Testis (tissue), 3 donors: ENCODE measurements around the gene KLK12. TPM values are rescaled to one million over a fixed set of nuclear protein-coding genes. Genes with fewer than 3 reads are reported as not detected.

Experiments
- DNase-seq: peaks from one replicate; pipeline ENCODE4 v3.0.0-alpha.2; 2019
- H3K27ac ChIP-seq, 2 donors: fragments of 200-600 bp; sonication (generic); one replicate each; pipeline ENCODE4 v1.5.1; 2019
- H3K27me3 ChIP-seq: fragments of 200-600 bp; sonication (generic); one replicate; pipeline ENCODE4 v1.5.1; 2019
- H3K36me3 ChIP-seq: fragments of 200-600 bp; sonication (generic); one replicate; pipeline ENCODE4 v1.5.1; 2017; ENCODE audit warnings: low read depth; ENCODE audit errors: missing control alignments
- H3K4me1 ChIP-seq: fragments of 200-600 bp; sonication (generic); one replicate; pipeline ENCODE4 v1.5.1; 2019
- H3K4me3 ChIP-seq, 2 donors: fragments of 200-600 bp; sonication (generic); one replicate each; pipeline ENCODE4 v1.5.1; 2017 to 2019
- H3K9me3 ChIP-seq: fragments of 200-600 bp; sonication (generic); one replicate; pipeline ENCODE4 v1.5.1; 2017
- POLR2A ChIP-seq: fragments of 450-650 bp; IDR thresholded peaks from one replicate; pipeline ENCODE4 v1.6.1; 2017; ENCODE audit warnings: antibody characterized with exemption, mild to moderate bottlenecking, moderate library complexity
- WGBS, 2 donors: methylation state at CpG; one replicate each; pipeline ENCODE4 v1.1.5; 2018; 5-methylcytosine and 5-hydroxymethylcytosine counted together
- intact Hi-C: fragments of 100-400 bp; cut with DNase I; formaldehyde crosslinking; loops from one replicate; pipeline ENCODE4 v1.15.1; 2023; ENCODE audit warnings: low total_unique reads
- polyA plus RNA-seq: library from polyadenylated mRNA; stranded (reverse); fragments of 350-450 nt; fragmentation: Illumina TruSeq; extraction: RNeasy Lipid Tissue Mini Kit (QIAGEN cat#74804); gene quantifications from one replicate; pipeline ENCODE4 v1.2.3, GENCODE V29; 2014; ENCODE audit warnings: low read depth, low replicate concordance; ENCODE audit not compliant: insufficient read depth
- total RNA-seq, 2 donors: library from RNA; depleted of rRNA; stranded (reverse); fragments of >200 nt; gene quantifications; one replicate each; pipeline ENCODE4 v1.2.3, GENCODE V29; 2016
- TF ChIP-seq, protein P1 (sequence below), 3 experiments: fragments of 450-650 bp in 2 of 3; fragments of 200-600 bp in 1 of 3; sonication (generic) in 1 of 3; IDR thresholded peaks; one replicate each; pipeline ENCODE4 v1.5.1; 2016 to 2019; ENCODE audit warnings: antibody characterized with exemption in 3 of 3, mild to moderate bottlenecking in 2 of 3, moderate library complexity in 1 of 3

KLK12 gene
- total and polyA plus RNA-seq, 3 donors from 2014 or later = 0.47 to 1.3 TPM; not detected in 1

- Histone ChIP-seq H3K36me3 (no peaks in the 10 kb centered on the region), H3K27me3 (no peaks in the 10 kb centered on the region), H3K27ac (no peak overlapping the region), H3K4me3 (no peak overlapping the region), H3K9me3 (no peaks in the 10 kb centered on the region), H3K4me1 (no peaks in the 10 kb centered on the region)
- WGBS, 2 donors = 78 to 89% methylated on average over 12 of the region's 12 CpGs
- intact Hi-C loops = no loop called here
- TF ChIP-seq POLR2A = no peak
- TF ChIP-seq, protein P1, sequence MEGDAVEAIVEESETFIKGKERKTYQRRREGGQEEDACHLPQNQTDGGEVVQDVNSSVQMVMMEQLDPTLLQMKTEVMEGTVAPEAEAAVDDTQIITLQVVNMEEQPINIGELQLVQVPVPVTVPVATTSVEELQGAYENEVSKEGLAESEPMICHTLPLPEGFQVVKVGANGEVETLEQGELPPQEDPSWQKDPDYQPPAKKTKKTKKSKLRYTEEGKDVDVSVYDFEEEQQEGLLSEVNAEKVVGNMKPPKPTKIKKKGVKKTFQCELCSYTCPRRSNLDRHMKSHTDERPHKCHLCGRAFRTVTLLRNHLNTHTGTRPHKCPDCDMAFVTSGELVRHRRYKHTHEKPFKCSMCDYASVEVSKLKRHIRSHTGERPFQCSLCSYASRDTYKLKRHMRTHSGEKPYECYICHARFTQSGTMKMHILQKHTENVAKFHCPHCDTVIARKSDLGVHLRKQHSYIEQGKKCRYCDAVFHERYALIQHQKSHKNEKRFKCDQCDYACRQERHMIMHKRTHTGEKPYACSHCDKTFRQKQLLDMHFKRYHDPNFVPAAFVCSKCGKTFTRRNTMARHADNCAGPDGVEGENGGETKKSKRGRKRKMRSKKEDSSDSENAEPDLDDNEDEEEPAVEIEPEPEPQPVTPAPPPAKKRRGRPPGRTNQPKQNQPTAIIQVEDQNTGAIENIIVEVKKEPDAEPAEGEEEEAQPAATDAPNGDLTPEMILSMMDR (IDR thresholded peaks at IDR 0.05) = no peak
- no peak for DNase-seq
Measured at GRCh38 chr19:51012661-51013190, 22.1 kb downstream of the KLK12 start.

- intact Hi-C loops = no loop called here
- no peak for DNase-seq
- no peak overlapping the region for H3K27ac ChIP-seq
- H3K36me3 ChIP-seq = no peaks in the 10 kb centered on the region
- no peaks in the 10 kb centered on the region for H3K9me3 ChIP-seq
- no peaks in the 10 kb centered on the region for H3K4me1 ChIP-seq
- TF ChIP-seq POLR2A = no peak
- TF ChIP-seq, protein P1 (IDR thresholded peaks at IDR 0.05) = no peak
- no peak overlapping the region for H3K4me3 ChIP-seq
- WGBS, 2 donors = 79 to 81% methylated on average over 4 of the region's 4 CpGs
- H3K27me3 ChIP-seq = no peaks in the 10 kb centered on the region
Measured at GRCh38 chr19:51010066-51010795, 24.6 kb downstream of the KLK12 start.

- no peaks in the 10 kb centered on the region for H3K4me1 ChIP-seq
- H3K27ac ChIP-seq = no peak overlapping the region
- TF ChIP-seq, protein P1 (IDR thresholded peaks at IDR 0.05) = no peak
- TF ChIP-seq POLR2A = no peak
- no peaks in the 10 kb centered on the region for H3K9me3 ChIP-seq
- H3K27me3 ChIP-seq = no peaks in the 10 kb centered on the region
- no peak overlapping the region for H3K4me3 ChIP-seq
- no peaks in the 10 kb centered on the region for H3K36me3 ChIP-seq
- DNase-seq = no peak
- WGBS, 2 donors = 71 to 78% methylated on average over 17 to 19 of the region's 19 CpGs
- intact Hi-C loops = no loop called here
Measured at GRCh38 chr19:51009061-51009891, 25.5 kb downstream of the KLK12 start.

GRCh38 chr19:51007488-51007887 lies 27.3 kb downstream of the KLK12 start:
- Histone ChIP-seq H3K4me3 (no peak overlapping the region), H3K36me3 (no peaks in the 10 kb centered on the region), H3K4me1 (no peaks in the 10 kb centered on the region), H3K27ac (no peak overlapping the region), H3K27me3 (no peaks in the 10 kb centered on the region), H3K9me3 (no peaks in the 10 kb centered on the region)
- TF ChIP-seq, protein P1 (IDR thresholded peaks at IDR 0.05) = no peak
- TF ChIP-seq POLR2A = no peak
- DNase-seq = no peak
- WGBS, 2 donors = 72 to 84% methylated on average over 3 of the region's 3 CpGs
- intact Hi-C loops = no loop called here
